ENCODE measurements around the gene NCOA7. TPM values are rescaled to one million over a fixed set of nuclear protein-coding genes. Genes with fewer than 3 reads are reported as not detected.
"Not testable (repeated sequence)": the region's sequence is repeated elsewhere in the genome, so short reads cannot be mapped to it uniquely, and the experiment has no call there.

Gene NCOA7
- polyA plus RNA-seq, 3 donors from 2014 or later = 10.2 to 48.1 (median 16.1) TPM

GRCh38 chr6:125769147-125769783 is 21.5 kb upstream of the NCOA7 start:
- no peak overlapping the region for H3K4me3 Mint-ChIP-seq
- H3K27me3 Mint-ChIP-seq (ENCODE audit: low read depth in 3 of 3) = peaks cover 2 to 11% (median 4%) of the 10 kb centered on the region in 3 donors
- peaks cover 0 to 4% (median 0%) of the 10 kb centered on the region in 3 donors for H3K36me3 Mint-ChIP-seq
- H3K4me1 Mint-ChIP-seq = peaks cover 0 to 2% of the 10 kb centered on the region in 2 donors
- no peaks in the 10 kb centered on the region for H3K9me3 Mint-ChIP-seq
- H3K27ac Mint-ChIP-seq = no peak overlapping the region
- no peak for DNase-seq

GRCh38 chr6:125773387-125774341 is 17.1 kb upstream of the NCOA7 start:
- Mint-ChIP-seq H3K4me1 (peaks cover 3 to 8% of the 10 kb centered on the region in 2 donors), H3K9me3 (no peaks in the 10 kb centered on the region), H3K4me3 (no peak overlapping the region), H3K27ac (no peak overlapping the region), H3K36me3 (peaks cover 0 to 4% (median 0%) of the 10 kb centered on the region in 3 donors), H3K27me3 (ENCODE audit: low read depth in 3 of 3) (peaks cover 0 to 11% (median 2%) of the 10 kb centered on the region in 3 donors)
- no peak for DNase-seq

GRCh38 chr6:125776107-125776826 is 14.5 kb upstream of the NCOA7 start:
- H3K36me3 Mint-ChIP-seq; DNase-seq; H3K27me3 Mint-ChIP-seq (ENCODE audit: low read depth in 3 of 3); H3K4me1 Mint-ChIP-seq; H3K4me3 Mint-ChIP-seq; H3K9me3 Mint-ChIP-seq; H3K27ac Mint-ChIP-seq: not testable (repeated sequence)

DNA sequence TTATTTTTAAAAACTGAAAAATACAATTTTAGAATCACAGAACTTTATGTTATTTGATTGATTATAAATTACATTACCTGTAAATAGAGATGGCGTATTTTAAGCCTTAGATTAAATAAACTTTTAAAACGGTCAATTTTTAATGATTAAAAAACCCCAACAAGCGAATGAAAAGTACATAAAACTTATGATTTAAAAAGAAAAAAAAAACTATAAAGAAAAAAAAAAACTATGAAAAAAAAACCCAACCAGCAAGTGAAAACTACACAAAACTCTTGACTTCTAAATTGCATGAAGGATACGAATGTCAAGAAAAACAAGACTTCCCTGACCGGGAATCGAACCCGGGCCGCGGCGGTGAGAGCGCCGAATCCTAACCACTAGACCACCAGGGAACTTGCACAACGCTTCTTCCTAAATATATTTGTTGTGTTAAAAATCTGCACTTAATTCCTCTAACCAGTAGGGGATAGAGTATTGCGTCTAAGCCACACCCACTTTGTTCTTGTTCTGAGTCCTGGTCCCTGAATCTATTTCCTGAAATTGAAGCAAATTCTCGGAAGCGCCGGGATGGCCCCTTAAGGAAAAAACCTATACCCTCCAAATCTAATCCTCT is 10.7 kb upstream of the NCOA7 start:
- Mint-ChIP-seq H3K27ac (no peak overlapping the region), H3K9me3 (no peaks in the 10 kb centered on the region), H3K4me3 (no peak overlapping the region), H3K4me1 (peaks cover 7 to 16% of the 10 kb centered on the region in 2 donors), H3K36me3 (no peaks in the 10 kb centered on the region), H3K27me3 (ENCODE audit: low read depth in 3 of 3) (no peaks in the 10 kb centered on the region)
- DNase-seq = peak; percentile 92 to 94 (median 93)

- Mint-ChIP-seq H3K27me3 (ENCODE audit: low read depth in 3 of 3) (no peaks in the 10 kb centered on the region), H3K4me3 (no peak overlapping the region), H3K36me3 (no peaks in the 10 kb centered on the region), H3K27ac (no peak overlapping the region), H3K4me1 (peaks cover 7 to 16% of the 10 kb centered on the region in 2 donors), H3K9me3 (no peaks in the 10 kb centered on the region)
- peak; percentile 70 to 75 (median 74) for DNase-seq
Observed at GRCh38 chr6:125780540-125781313, 10.0 kb upstream of the NCOA7 start.

DNA sequence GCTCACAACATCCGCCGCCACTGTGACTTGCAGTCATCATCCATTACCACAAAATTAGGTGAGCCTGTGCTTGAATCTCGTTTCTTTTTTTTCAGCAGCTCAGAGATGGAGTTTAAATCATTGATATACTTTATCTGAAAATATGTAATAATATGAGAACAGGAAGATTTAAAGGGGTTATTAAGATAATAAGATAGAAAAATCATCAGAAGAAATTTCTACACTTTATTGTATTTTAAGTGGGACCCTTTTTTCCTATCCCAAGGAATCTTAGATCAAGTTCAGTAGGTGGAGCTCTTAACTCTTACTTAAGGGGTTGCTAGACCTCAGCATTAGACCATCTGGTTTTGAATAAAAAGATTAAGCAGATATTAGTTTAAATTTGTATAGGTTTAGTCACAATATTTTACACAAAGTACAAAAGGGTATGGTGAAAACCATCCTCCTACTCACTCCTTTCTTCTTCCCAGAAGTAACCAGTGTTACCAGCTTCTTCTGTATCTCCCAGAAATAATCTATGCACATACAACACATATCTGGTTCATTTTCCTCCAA is 9.4 kb upstream of the NCOA7 start:
- Mint-ChIP-seq H3K27ac (no peak overlapping the region), H3K9me3 (no peaks in the 10 kb centered on the region), H3K36me3 (no peaks in the 10 kb centered on the region), H3K4me1 (peaks cover 7 to 16% of the 10 kb centered on the region in 2 donors), H3K27me3 (ENCODE audit: low read depth in 3 of 3) (no peaks in the 10 kb centered on the region), H3K4me3 (no peak overlapping the region)
- DNase-seq = no peak

- Mint-ChIP-seq H3K27ac (no peak overlapping the region), H3K27me3 (ENCODE audit: low read depth in 3 of 3) (no peaks in the 10 kb centered on the region), H3K4me1 (peaks cover 20 to 21% of the 10 kb centered on the region in 2 donors), H3K4me3 (no peak overlapping the region), H3K36me3 (peaks cover 0 to 5% (median 0%) of the 10 kb centered on the region in 3 donors), H3K9me3 (no peaks in the 10 kb centered on the region)
- DNase-seq = no peak
Observed at GRCh38 chr6:125784365-125784764, 6.4 kb upstream of the NCOA7 start.

DNA sequence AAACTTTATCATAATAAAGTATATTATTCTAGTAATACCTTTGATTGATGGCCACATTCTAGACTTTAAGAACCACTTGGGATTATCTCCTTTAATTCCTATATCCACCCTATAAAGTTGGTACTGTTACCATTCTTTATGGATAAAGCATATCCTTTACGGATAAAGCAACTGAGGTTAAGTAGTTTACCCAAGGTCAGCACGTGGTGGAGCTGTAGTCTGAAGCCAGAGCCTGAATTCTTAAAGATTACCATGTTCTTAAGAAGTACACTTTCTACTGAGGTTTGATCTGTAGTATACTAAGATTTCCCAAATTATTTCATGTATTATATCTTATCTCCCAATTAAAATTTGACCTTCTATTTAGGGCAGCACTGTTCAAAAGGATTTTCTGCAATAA is 3.0 kb upstream of the NCOA7 start:
- Mint-ChIP-seq H3K9me3 (no peaks in the 10 kb centered on the region), H3K36me3 (peaks cover 0 to 5% (median 0%) of the 10 kb centered on the region in 3 donors), H3K27me3 (ENCODE audit: low read depth in 3 of 3) (peaks cover 0 to 10% (median 4%) of the 10 kb centered on the region in 3 donors), H3K4me1 (peaks cover 39 to 40% of the 10 kb centered on the region in 2 donors), H3K27ac (peak overlapping the region in 5 of 6 donors; percentile 40 to 79 (median 58)), H3K4me3 (peak overlapping the region in 2 of 5 donors; percentile 1 to 54)
- DNase-seq = no peak

DNA sequence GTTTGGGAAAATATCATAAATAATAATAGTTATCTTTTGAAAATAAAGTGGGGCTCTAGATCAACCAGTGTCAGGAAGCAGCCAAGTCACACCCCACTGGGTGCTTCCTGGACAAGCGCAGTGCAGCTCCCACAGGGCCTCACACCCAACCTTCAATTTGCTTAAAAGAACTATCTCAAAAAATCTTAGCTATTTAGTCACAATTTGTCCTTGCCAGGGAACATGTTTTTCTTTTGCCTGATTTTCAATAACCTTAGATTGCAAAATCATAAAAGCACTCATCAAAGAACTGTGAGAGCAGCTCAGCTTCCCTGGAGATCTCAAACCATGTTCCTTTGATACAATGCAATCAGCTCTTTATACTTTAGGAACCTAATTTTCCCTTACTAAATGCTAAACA is 1.6 kb upstream of the NCOA7 start:
- H3K36me3 Mint-ChIP-seq = peaks cover 0 to 5% (median 0%) of the 10 kb centered on the region in 3 donors
- no peaks in the 10 kb centered on the region for H3K9me3 Mint-ChIP-seq
- H3K4me1 Mint-ChIP-seq = peaks cover 50 to 53% of the 10 kb centered on the region in 2 donors
- H3K4me3 Mint-ChIP-seq = peak overlapping the region; percentile 89 to 93 (median 91)
- peak; percentile 16 to 29 (median 24) for DNase-seq
- peaks cover 0 to 10% (median 4%) of the 10 kb centered on the region in 3 donors for H3K27me3 Mint-ChIP-seq (ENCODE audit: low read depth in 3 of 3)
- H3K27ac Mint-ChIP-seq = peak overlapping the region; percentile 94 to 99 (median 98)

DNA sequence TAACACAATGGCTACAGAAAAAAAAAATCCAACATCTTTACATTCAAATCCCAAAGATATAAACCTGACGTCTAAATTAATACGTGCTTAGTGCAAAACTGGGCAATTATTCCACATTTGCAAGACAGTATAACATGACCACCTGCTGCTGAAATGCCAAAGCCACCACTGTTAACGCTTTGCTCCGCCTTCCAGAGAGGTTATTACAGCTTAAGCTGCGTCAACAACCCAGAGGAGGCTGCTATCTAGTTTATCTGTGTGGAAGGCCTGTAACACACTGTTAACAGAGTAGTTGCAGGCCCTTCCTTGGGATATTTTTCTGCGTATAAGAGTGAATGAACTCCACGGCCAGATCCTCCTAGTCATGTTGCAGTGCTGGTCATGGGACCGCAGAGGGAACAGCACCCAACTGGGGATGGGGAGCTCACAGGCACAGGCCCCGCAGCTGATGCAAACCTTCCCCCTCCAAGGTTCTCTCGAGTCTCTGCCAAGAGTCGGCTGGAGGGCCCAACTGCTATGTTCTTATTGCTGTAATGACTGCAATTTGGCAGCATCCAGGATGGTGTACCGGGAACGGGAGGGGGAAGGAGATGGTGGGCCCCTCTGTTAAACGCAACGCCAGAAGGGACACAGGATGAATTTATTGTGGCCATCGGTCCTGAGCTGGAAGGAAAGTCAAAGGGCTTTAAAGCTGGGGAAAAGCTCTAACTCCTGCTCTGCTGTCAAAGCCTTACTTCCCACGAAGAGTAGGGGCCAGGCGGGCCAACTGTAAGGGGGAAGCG is 993 bp upstream of the NCOA7 start:
- peak; percentile 22 to 49 (median 49) for DNase-seq
- Mint-ChIP-seq H3K4me1 (peaks cover 54 to 59% of the 10 kb centered on the region in 2 donors), H3K27ac (peak overlapping the region; percentile 94 to 99 (median 98)), H3K36me3 (peaks cover 0 to 5% (median 0%) of the 10 kb centered on the region in 3 donors), H3K4me3 (peak overlapping the region; percentile 89 to 93 (median 91)), H3K27me3 (ENCODE audit: low read depth in 3 of 3) (peaks cover 0 to 10% (median 4%) of the 10 kb centered on the region in 3 donors), H3K9me3 (no peaks in the 10 kb centered on the region)

DNA sequence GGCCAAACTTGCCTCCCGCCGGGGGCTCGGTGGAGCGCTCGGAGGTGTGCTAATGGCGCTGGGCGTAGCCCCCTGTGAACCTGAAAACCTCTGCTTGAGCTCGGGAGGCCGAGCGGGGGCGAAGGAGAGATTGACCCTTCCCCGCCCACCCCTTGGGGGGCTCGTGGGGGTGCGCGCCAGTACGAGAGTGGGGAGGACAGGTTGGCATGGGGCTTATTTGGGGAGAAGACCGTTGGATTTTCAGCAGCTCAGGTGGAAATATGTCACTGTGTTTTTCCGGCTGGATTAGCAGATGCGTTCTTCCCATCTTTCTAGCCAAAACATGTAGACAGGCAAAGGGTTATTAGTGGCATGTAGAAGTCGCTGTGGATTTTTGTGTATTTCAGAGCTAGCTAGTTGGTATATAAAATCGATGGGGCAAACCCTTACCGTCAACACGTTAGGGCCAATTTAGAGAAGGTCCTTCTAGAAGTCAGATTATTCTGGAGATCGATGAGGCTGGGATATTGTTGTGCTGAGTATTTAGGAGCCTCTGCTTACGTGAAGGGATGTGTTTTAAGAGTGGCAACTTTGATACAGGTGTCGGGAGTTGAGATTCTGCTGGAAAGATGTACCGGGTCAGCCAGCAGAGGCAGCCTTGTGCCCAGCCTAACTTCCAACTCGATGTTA is 525 bp downstream of the NCOA7 start:
- Mint-ChIP-seq H3K36me3 (peaks cover 0 to 5% (median 0%) of the 10 kb centered on the region in 3 donors), H3K4me1 (peaks cover 59 to 66% of the 10 kb centered on the region in 2 donors), H3K27ac (peak overlapping the region; percentile 77 to 95 (median 92)), H3K4me3 (peak overlapping the region; percentile 91 to 98 (median 93)), H3K9me3 (no peaks in the 10 kb centered on the region), H3K27me3 (ENCODE audit: low read depth in 3 of 3) (peaks cover 0 to 10% (median 4%) of the 10 kb centered on the region in 3 donors)
- peak; percentile 29 to 48 (median 35) for DNase-seq
